HG03342 (cell line): ENCODE measurements around the gene TMEM167B.
A peak's percentile ranks its signal among the peaks of the same experiment; 100 is the strongest.

Experiments used
- ATAC-seq: cut with Tn5 transposase; IDR thresholded peaks from one replicate; pipeline ENCODE4 v1.9.1; 2021; ENCODE audit warnings: mild to moderate bottlenecking, moderate library complexity; ENCODE audit not compliant: unreplicated experiment

Gene TMEM167B

DNA sequence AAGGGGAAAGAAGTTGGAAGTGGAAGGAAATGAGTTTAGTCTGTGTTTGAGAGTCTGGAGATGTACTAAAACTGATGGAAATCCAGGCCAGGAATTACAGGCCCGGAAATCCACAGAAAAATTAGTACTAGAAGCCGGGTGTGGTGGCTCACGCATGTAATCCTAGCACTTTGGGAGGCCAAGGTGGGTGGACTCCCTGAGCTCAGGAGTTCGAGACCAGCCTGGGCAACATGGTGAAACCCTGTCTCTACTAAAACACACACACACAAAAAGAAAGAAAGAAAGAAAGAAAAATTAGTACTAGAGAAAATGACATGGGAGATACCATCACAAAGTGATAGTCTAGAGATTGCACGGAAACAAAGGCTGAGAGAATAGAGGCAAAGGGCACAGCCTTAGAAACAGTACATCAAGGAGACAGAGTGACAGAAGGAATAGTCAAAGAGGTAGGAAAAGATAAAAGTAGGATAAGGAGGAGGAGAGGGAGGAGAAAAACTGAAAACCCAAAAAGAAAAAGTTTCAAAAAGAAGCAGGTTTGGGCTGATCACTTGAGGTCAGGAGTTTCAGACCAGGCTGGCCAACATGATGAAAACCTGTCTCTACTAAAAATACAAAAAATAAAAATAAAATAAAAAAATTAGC is 10.0 kb upstream of the TMEM167B start:
- ATAC-seq: no peak

DNA sequence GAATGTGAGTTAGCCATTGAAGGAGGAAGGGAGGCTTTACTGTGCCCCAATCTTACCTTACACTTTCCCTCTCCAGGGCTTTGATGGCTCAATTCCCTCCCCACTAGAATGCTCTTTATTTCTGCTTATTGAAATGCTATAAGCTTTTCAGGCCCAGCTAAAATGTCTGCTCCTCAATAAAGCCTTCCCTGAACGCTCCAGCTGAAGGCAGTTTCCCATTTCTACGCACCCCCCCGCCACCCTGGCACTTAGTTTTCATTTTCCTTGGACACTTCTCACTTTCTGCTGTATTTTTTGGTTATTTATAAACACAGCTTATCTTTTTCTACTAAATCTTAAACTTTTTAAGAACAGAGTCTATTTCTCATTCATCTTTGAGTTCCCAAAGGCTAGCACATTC is 7.1 kb upstream of the TMEM167B start:
- ATAC-seq: no peak

DNA sequence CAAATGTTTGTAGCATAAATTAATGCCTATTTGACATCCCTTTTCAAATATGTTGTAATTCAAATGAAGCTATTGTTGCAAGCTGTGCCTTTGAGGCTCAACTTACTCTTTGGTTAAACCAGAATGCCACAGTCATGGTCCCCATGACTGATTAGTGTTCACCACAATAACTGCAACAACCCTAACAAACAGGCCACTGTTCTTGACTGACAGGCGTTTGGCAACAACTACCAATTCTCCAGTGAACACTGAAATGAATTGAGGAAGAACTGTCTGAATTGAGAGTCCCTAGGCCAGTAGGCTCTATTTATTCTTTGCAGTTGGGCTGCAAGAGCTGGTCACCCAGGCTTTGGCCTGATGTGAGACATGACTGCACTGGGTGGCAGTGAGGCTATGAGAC is 6.6 kb upstream of the TMEM167B start:
- no peak for ATAC-seq

DNA sequence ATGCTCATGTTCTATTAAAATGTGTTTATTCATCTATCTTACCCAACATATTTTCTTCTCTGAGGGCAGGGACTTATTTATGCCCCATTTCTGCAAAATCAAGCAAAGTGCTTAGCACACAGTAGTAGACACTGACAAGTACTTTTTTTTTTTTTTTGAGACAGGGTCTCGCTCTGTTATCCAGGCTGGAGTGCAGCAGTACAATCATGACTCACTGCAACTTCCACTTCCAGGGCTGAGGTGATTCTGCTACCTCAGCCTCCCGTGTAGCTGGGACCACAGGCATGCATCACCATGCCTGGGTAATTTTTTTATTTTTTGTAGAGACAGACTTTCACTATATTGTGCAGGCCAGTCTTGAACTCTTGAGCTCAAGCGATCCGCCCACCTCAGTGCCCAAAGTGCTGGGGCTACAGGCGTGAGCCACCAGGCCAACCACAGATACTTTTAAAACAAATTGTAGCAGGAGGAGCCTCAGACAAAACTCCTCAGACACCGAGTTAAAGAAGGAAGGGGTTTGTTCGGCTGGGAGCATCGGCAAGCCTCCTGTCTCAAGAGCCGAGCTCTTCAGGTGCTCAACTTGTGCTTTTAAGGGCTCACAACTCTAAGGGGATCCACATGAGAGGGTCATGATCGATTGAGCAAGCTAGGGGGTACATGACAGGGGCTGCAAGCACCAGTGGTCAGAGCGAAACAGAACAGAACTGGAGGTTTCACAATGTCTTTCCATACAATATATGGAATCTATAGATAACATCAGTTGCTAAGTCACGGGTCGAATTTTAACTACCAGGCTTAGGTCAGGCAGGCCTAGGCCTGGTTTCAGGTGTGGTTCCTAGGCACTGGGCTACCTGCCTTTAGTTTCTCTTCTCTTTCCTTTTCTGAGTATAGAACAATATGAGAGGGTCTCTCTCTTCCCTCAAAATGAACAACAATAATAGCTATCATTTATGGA is 5.7 kb upstream of the TMEM167B start:
- ATAC-seq: no peak

DNA sequence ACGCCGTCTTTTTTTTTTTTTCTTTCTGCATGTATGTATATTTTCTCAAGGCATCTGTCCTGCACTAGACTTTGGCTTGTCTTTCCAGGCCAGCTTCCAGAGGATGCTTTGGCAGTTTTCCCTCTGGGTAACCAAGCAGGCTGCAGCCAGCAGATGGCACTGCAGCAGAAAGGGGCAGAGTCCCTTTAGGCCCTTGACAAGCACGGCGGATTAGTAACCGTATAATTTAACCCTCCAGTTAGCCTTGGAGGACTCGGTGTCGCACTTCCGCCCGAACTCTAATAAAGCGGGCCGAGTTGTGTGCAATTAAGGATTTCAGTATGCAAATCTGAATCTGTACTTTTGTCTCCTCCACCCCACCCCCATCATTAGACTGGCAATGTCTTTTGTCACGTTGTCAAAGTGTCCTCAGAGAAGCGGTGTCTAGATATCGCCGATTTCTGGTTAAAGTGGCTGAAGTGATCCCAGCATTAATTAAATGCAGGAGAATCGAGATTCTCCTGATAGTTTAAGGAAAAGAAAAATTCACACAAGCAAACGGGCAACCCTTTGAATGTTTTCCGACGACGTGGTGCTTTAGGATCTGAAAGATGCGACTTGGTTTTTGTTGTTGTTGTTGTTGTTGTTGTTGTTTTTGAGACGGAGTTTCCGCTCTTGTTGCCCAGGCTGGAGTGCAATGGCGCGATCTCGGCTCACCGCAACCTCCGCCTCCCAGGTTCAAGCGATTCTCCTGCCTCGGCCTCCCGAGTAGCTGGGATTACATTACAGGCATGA is 1.1 kb upstream of the TMEM167B start:
- no peak for ATAC-seq

DNA sequence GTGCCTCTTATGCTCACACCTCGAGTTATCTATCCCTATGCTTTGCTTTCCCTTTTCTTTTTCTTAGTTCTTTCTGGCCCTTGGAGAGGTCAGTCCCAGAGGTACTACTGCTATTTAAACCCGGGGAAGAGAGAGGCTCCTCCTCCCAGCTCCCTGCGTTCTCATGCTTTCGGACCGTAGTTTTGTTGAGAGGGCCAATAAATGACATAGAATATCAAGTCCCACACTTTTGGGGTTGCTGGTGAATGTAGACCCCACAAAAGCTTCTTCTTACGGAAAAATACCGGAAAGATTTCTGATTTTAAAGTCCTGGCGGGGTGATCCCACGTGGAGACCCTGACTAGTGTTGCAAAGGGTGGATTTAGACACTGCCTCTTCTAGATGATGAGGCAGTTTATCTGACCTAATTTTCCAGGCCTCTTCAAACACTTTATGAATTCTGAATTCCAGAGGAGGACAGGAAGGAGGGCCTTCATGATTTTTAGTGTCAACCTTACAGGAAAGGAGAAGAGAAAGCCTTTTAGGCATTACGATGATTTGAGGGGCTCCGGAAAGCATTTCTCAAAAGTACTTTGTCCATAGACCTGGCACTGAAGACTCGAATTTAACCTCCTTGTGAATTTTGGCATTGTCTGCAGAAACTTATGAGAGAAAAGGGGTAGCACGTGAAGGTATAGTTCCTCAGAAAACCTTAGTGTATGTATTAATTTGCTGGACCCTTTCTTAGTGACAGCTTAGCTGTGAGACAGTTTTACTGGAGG is 694 bp downstream of the TMEM167B start:
- peak; percentile 46 for ATAC-seq

GRCh38 chr1:109091839-109092193 is 1.3 kb downstream of the TMEM167B start:
- ATAC-seq: no peak

- ATAC-seq: no peak
Measured at GRCh38 chr1:109094377-109094803, 3.8 kb downstream of the TMEM167B start.

GRCh38 chr1:109094871-109095270 is 4.3 kb downstream of the TMEM167B start:
- no peak for ATAC-seq

DNA sequence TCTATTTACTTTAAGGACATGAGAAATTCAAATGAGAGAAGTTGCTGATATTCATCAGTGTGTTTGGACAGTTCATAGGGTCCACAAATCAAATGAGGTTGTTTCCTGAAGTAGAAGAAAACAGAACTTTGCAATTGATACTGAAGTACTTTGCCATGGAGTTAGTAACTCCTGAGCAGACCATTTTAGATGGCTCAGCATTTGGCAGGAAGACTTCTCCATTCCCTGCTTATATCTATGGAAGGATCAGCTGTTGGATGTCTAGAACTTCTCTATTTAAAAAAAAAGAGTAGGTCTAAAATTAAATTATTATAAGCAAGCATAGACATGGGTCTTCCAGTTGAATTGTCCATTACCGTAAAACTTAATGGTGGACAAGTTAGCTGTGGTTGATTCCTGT is 5.1 kb downstream of the TMEM167B start:
- ATAC-seq: no peak

- no peak for ATAC-seq
Measured at GRCh38 chr1:109096120-109096519, 5.6 kb downstream of the TMEM167B start.

GRCh38 chr1:109099938-109100773 is 9.6 kb downstream of the TMEM167B start:
- peak; percentile 89 for ATAC-seq

GRCh38 chr1:109104364-109105151 is 14.0 kb downstream of the TMEM167B start:
- no peak for ATAC-seq

GRCh38 chr1:109105881-109106280 is 15.3 kb downstream of the TMEM167B start:
- ATAC-seq: no peak

DNA sequence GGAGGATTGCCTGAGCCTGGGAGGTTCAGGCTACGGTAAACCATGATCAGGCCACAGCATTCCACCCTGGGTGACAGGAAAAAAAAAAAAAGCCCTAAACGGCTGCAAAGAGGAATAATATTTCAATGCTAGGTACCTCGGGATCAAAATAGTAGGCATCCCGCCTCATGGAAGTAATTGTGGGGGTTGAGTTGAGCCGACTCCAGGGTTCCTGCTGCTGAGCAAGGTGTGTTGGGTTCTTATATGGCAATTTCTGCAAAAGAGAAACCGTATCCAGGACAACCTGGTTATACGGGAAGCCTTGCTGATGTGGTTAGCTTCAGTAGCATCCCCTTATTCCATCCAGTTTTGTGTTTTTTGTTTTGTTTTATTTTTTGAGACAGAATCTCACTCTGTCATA is 17.2 kb downstream of the TMEM167B start:
- no peak for ATAC-seq

DNA sequence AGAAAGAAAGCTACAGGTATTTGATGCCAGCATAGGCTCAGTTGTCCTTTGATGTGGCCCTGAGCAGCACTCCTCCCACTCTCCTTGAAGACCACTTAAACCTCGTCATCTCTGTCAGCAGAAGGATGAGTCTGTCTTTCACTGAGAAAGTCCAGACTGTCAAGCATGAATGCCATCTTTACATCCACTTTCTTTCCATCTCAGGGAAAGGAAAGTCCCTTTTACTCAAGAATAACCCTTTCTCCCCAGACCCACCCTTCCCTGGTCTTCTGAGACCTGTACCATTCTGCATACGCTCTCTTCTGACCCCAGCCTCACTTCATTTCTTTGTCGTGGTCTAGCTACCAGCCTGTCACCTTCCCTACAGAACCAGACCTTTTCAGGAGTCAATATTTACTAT is 19.3 kb downstream of the TMEM167B start:
- ATAC-seq: no peak

DNA sequence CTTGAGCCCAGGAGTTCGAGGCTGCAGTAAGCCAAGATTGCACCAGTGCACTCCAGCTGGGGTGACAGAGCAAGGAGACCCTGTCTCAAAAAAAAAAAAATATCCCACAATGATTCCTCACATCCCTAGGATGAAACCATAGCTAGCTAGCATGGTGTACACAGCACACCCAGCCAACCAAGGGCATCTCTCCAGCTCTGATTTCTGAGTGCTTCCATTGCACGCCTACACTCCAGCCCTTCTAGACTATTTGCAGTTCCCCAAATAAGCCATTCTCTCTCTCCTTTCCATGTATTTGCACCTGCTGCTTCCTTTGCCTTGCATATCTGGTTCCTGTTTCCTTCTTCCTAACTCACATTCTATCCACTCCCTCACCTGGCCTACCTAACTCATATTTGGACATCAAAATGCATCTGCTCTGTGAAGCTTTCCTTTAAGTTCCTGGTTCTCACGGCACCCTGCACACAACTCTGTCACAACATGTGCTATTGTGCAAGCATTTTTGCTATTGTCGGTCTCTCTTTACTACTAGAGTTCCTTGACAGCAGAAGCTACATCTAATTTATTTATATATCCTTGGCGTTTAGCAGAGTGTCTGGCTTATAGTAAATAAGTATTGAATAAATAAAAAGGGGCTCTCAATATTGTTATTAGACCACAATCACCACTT is 21.0 kb downstream of the TMEM167B start:
- no peak for ATAC-seq

DNA sequence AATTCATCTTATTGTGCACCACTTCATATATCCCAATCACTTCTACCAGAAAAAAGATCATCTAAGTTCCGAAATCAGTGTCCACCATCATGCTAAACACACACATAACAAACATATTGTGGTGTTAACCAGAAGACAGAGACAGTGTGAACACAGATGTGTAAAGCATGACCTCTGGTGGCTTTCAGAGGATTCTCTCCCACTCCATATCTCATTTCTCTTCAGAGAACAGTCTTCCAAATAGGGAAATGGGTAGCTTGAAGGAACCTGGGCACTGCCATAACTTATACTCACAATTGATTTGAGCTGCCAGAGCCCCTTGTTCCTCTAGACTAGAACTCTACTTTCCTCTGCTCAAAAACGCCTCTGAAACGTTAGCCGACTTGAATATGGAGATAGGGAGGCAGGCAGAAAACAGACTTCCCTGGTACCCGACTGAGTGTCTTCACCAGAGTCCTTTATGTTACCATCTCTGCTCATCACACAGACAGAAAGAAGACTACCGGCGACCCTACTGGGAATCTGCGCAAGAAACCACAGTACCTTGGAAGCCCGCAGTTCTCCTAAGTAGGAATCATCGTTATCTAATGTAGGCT is 21.6 kb downstream of the TMEM167B start:
- ATAC-seq: peak; percentile 53
